PFSK-1 (cell line): ENCODE measurements around the gene SURF1.

Experiments used
- FOXP2 ChIP-seq: optimal IDR thresholded peaks from 2 replicates; pipeline ENCODE3; 2011; ENCODE audit warnings: borderline replicate concordance, control low read depth, inconsistent platforms; ENCODE audit not compliant: insufficient read depth; ENCODE audit errors: extremely low read length, extremely low read depth
- POLR2AphosphoS5 ChIP-seq: IDR thresholded peaks from 2 replicates; pipeline ENCODE4 v1.6.1; 2012; ENCODE audit warnings: low read depth, mild to moderate bottlenecking, control low read depth, low read length, moderate library complexity
- SIN3A ChIP-seq: IDR thresholded peaks from 2 replicates; pipeline ENCODE4 v1.6.1; 2012; ENCODE audit warnings: mild to moderate bottlenecking, low read length, moderate library complexity, borderline replicate concordance; ENCODE audit not compliant: insufficient read depth
- TAF1 ChIP-seq: IDR thresholded peaks from 2 replicates; pipeline ENCODE4 v1.6.1; 2012; ENCODE audit warnings: low read length, control low read depth, borderline replicate concordance; ENCODE audit not compliant: insufficient read depth
- TF ChIP-seq, protein P1 (sequence below), 2 experiments: IDR thresholded peaks; 2 replicates each; pipeline versions ENCODE4 v1.6.1 to v1.8.0; 2011 to 2012; ENCODE audit warnings: low read depth in 2 of 2, low read length in 2 of 2, control low read depth in 1 of 2, inconsistent platforms in 1 of 2, mild to moderate bottlenecking in 1 of 2, moderate library complexity in 1 of 2; ENCODE audit not compliant: insufficient read depth in 1 of 2

SURF1 gene

DNA sequence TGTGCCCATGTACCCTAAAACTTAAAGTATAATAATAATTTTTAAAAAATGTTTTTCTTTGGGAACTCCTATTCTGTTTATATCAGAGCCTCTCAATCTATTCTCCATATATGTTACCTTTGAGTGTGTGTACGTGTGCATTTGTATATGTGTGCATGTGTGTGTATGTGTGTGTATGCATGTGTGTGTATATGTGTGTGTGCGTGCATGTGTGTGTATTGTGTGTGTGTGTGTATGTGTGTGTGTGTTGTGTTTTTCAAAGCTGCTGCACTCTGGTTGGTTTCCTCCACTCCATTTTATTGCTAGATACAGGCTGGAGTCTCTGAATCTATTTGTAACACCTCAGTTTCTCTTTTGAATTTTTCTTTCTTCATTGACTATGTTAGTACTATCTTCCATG, 40.3 kb downstream of the SURF1 start:
- TF ChIP-seq POLR2AphosphoS5 (no peak), FOXP2 (no peak), TAF1 (no peak), SIN3A (no peak)
- TF ChIP-seq, protein P1, sequence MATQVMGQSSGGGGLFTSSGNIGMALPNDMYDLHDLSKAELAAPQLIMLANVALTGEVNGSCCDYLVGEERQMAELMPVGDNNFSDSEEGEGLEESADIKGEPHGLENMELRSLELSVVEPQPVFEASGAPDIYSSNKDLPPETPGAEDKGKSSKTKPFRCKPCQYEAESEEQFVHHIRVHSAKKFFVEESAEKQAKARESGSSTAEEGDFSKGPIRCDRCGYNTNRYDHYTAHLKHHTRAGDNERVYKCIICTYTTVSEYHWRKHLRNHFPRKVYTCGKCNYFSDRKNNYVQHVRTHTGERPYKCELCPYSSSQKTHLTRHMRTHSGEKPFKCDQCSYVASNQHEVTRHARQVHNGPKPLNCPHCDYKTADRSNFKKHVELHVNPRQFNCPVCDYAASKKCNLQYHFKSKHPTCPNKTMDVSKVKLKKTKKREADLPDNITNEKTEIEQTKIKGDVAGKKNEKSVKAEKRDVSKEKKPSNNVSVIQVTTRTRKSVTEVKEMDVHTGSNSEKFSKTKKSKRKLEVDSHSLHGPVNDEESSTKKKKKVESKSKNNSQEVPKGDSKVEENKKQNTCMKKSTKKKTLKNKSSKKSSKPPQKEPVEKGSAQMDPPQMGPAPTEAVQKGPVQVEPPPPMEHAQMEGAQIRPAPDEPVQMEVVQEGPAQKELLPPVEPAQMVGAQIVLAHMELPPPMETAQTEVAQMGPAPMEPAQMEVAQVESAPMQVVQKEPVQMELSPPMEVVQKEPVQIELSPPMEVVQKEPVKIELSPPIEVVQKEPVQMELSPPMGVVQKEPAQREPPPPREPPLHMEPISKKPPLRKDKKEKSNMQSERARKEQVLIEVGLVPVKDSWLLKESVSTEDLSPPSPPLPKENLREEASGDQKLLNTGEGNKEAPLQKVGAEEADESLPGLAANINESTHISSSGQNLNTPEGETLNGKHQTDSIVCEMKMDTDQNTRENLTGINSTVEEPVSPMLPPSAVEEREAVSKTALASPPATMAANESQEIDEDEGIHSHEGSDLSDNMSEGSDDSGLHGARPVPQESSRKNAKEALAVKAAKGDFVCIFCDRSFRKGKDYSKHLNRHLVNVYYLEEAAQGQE (IDR thresholded peaks at IDR 0.05; ENCODE audit: insufficient read depth in 1 of 2, low read depth in 2 of 2, low read length in 2 of 2): no peak

DNA sequence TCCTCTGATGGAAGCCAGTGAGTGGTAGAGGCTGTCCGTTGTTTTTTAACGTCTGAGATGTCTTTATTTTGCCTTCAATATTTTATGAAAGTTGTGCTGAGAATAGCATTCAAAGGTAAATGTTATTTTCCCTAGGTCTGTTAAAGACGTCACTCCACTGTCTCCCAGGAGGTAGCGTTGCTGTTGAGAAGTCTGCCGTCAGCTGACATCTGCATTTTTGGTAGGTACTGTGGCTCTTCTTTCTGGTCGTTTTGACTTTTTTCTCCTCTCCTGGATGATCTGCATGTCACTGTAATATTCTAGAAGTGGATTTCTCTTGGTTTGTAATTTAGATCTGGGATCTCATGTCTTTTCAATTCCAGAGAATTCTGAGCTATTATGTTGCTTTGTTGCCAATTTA, 46.7 kb downstream of the SURF1 start:
- TF ChIP-seq TAF1: no peak
- TF ChIP-seq POLR2AphosphoS5: no peak
- no peak for TF ChIP-seq FOXP2
- TF ChIP-seq, protein P1 (IDR thresholded peaks at IDR 0.05; ENCODE audit: insufficient read depth in 1 of 2, low read depth in 2 of 2, low read length in 2 of 2): no peak
- TF ChIP-seq SIN3A: no peak

DNA sequence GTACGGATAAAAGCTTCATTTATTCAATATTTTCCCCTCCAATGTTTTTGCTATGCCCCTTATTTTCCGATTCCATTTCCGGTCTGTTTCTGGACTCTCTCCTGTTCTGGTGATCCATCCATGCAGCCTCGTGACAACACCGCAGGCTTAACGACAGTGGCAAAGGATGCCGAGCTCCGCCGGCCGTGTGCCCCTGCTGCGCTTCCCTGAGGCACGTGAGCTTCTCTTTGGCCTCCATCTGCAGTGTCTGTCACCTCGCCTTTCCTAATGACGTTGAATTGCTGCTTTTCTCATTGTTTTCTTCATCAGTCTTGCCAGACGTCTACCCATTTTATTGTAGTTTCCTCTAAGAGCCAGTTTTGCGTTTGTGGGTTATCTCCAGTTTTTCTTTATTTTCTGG, 49.0 kb downstream of the SURF1 start:
- TF ChIP-seq TAF1 (no peak), FOXP2 (no peak), SIN3A (no peak), POLR2AphosphoS5 (no peak)
- TF ChIP-seq, protein P1 (IDR thresholded peaks at IDR 0.05; ENCODE audit: insufficient read depth in 1 of 2, low read depth in 2 of 2, low read length in 2 of 2): no peak

DNA sequence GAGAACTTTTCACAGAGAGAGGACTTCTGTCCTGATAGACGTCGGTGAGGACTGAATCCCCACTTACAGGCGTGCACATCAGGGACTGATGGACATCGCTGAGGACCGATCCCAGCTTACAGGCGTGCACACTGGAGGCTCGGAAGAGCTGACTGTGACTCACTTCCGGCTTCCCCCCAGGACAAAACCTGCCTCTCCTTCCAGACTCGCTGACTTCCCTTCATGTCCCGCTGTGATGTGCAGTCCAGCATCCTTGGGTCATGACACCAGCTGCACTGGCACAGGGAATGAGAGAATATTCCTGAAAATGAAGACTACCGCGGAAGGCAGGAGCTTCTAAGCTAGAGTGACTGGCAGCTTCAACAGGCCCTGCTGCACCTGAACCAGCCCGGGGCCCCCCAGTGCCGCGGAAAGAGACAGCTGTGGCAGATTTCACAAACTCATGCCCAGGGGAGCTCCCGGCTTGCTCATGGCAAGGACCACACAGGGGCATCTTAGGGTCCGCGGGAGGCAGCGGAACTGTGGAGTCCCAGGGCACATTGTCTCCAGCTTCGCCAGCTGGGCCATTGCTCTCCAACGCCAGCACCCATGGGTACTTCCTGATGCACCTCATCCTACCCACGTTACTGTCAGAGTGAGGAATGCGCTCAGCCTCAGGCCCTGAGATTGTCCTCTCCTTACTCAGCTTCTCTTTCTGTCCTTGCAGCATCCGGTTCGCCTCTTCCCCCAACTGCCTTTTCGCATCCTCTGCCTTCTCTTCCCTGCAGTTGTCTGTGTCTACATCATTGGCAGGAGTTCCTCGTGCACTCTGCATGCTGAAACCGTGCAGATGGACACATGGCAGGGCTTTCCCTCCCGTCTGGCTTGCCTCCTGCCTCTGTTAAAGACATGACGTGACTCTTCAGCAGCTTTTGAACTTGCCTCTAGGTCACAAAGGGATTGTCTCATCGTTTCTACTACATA, 49.8 kb downstream of the SURF1 start:
- TF ChIP-seq TAF1 (no peak), FOXP2 (peak; percentile 33)
- TF ChIP-seq, protein P1 (IDR thresholded peaks at IDR 0.05; ENCODE audit: insufficient read depth in 1 of 2, low read depth in 2 of 2, low read length in 2 of 2): peak in 1 of 2 experiments; percentile 74; a peak in 2 of 4 replicates
